ENCODE measurements around the gene SNRNP25. TPM values are rescaled to one million over a fixed set of nuclear protein-coding genes. Genes with fewer than 3 reads are reported as not detected.
A peak's percentile ranks its signal among the peaks of the same experiment; 100 is the strongest.

Gene SNRNP25
- total and polyA plus RNA-seq, 9 of the 15 experiments (the other 6 are each of a cell fraction or from before 2014, with no cell fraction given), result 59.0 to 176 (median 108) TPM

DNA sequence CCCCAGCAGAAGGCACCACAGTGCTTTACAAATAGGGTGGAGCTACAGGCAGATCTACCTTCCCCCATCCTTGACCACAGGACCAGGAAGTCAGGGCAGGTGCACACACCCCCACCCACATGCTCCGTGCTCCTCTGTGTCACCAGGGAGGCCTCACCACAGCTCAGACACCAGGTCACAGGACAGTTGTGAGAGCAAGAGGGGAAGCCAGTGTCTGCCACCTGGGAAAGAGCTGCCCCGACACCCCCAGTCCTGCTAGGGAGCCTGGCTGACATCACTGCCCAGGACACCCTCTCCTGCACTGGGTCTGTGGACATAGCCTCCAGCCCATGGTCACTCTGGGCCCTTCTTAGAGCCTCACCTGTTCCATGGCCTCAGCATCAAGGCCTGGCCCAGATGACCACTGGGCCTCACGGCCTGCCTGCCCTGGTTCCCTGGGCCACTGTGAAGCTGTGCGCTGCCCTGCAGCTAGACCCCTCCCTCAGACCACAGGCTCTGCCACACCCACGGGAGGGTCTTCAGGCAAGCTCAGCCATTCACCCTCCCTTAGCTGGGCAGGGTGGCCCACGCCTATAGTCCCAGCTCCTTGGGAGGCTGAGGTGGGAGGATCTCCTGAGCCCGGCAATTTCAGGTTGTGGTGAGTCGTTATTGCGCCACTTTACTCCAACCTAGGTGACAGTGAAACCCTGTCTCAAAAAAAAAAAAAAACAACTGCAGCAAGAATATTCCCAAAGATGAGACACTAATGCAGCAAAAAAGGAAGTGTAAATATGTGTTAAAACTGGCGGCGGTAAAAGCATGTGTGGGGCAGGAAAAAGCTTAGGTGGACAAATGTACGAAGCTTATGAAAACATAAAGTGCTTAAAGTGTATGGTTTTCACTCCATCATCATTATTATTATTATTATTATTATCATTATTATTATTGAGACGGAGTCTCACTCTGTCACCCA, 14.4 kb upstream of the SNRNP25 start (continued):
- TF ChIP-seq SIN3B (IDR thresholded peaks at IDR 0.05; ENCODE audit: low read depth), result no peak
- TF ChIP-seq SP1 (CRISPR knock-in tag; IDR thresholded peaks at IDR 0.05), result no peak
- no peak for TF ChIP-seq MAFF (IDR thresholded peaks at IDR 0.05; ENCODE audit: low read length)
- no peak for TF ChIP-seq MAFK (IDR thresholded peaks at IDR 0.05; ENCODE audit: low read length)
- no peak for TF ChIP-seq TCF15 (CRISPR knock-in tag; IDR thresholded peaks at IDR 0.05)
- no peak for TF ChIP-seq OTX1 (CRISPR knock-in tag; IDR thresholded peaks at IDR 0.05)
- no peak for TF ChIP-seq POU5F1 (IDR thresholded peaks at IDR 0.05; ENCODE audit: borderline replicate concordance, low read depth, low read length, partially characterized antibody)
- peak; percentile 43; the same call in 1 of the 2 replicates for TF ChIP-seq POLR2A (conservative IDR thresholded peaks at IDR 0.05)
- TF ChIP-seq TAL1 (IDR thresholded peaks at IDR 0.05), result no peak
- no peak for TF ChIP-seq RCOR1 (IDR thresholded peaks at IDR 0.05; ENCODE audit: borderline replicate concordance in 1 of 2, low read depth in 2 of 2, low read length in 2 of 2)
- TF ChIP-seq, protein P1, sequence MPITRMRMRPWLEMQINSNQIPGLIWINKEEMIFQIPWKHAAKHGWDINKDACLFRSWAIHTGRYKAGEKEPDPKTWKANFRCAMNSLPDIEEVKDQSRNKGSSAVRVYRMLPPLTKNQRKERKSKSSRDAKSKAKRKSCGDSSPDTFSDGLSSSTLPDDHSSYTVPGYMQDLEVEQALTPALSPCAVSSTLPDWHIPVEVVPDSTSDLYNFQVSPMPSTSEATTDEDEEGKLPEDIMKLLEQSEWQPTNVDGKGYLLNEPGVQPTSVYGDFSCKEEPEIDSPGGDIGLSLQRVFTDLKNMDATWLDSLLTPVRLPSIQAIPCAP (CRISPR knock-in tag; IDR thresholded peaks at IDR 0.05; ENCODE audit: borderline replicate concordance), result no peak
- TF ChIP-seq PATZ1 (CRISPR knock-in tag; IDR thresholded peaks at IDR 0.05; ENCODE audit: borderline replicate concordance), result no peak
- no peak for TF ChIP-seq JUNB (CRISPR knock-in tag; conservative IDR thresholded peaks at IDR 0.05)
- TF ChIP-seq IFI16 (CRISPR knock-in tag; IDR thresholded peaks at IDR 0.05), result no peak
- no peak for TF ChIP-seq RBM22 (IDR thresholded peaks at IDR 0.05; ENCODE audit: low read depth, low read length, poor library complexity, severe bottlenecking)
- no peak for TF ChIP-seq MTA3 (IDR thresholded peaks at IDR 0.05; ENCODE audit: borderline replicate concordance)
- no peak for TF ChIP-seq TRIM24 (IDR thresholded peaks at IDR 0.05)
- no peak for TF ChIP-seq TEAD4 (IDR thresholded peaks at IDR 0.05; ENCODE audit: low read length)
- TF ChIP-seq TEAD4 (CRISPR knock-in tag; IDR thresholded peaks at IDR 0.05; ENCODE audit: borderline replicate concordance), result no peak
- no peak for TF ChIP-seq BHLHE40 (IDR thresholded peaks at IDR 0.05; ENCODE audit: low read length)
- peak; percentile 60; the same call in 1 of the 2 replicates for TF ChIP-seq MAX (CRISPR knock-in tag; IDR thresholded peaks at IDR 0.05)
- no peak for TF ChIP-seq TSHZ1 (CRISPR knock-in tag; IDR thresholded peaks at IDR 0.05)
